Calu3 (cell line): ENCODE measurements around the gene NME3. TPM values are rescaled to one million over a fixed set of nuclear protein-coding genes. Genes with fewer than 3 reads are reported as not detected.

Experiments used
- BruUV-seq: library from RNA; stranded (reverse); fragments of 400-500 nt; replicated peaks from 2 replicates; lab custom pipeline; 2021; lab: Mats Ljungman, UMichigan
- CTCF ChIA-PET: fragments of 300-600 bp; sonication (Branson Sonifier 250); formaldehyde crosslinking; loops from one replicate; lab custom pipeline; 2022; ENCODE audit warnings: antibody characterized with exemption; lab: Charles Lee
- DNase-seq: peaks from one replicate; pipeline ENCODE4 v3.0.0; 2022
- H3K27ac Mint-ChIP-seq: one replicate; pipeline ENCODE4 v1.8.0; 2022; ENCODE audit warnings: mixed read lengths; ENCODE audit not compliant: unreplicated experiment
- H3K27me3 Mint-ChIP-seq: one replicate; pipeline ENCODE4 v1.8.0; 2022; ENCODE audit warnings: mixed read lengths; ENCODE audit not compliant: unreplicated experiment
- H3K36me3 Mint-ChIP-seq: one replicate; pipeline ENCODE4 v1.8.0; 2022; ENCODE audit warnings: mild to moderate bottlenecking, moderate library complexity, mixed read lengths; ENCODE audit not compliant: insufficient read depth, unreplicated experiment
- H3K4me1 Mint-ChIP-seq: one replicate; pipeline ENCODE4 v1.8.0; 2022; ENCODE audit warnings: mild to moderate bottlenecking, low read depth, mixed read lengths; ENCODE audit not compliant: unreplicated experiment
- H3K4me3 Mint-ChIP-seq: one replicate; pipeline ENCODE4 v1.8.0; 2022; ENCODE audit warnings: mild to moderate bottlenecking, low read depth, moderate library complexity, mixed read lengths; ENCODE audit not compliant: unreplicated experiment
- H3K9me3 Mint-ChIP-seq: one replicate; pipeline ENCODE4 v1.8.0; 2022; ENCODE audit warnings: low read depth, mixed read lengths; ENCODE audit not compliant: unreplicated experiment
- intact Hi-C: fragments of 100-400 bp; cut with micrococcal nuclease; formaldehyde crosslinking; loops from one replicate; pipeline ENCODE4 v1.10.0; 2022; ENCODE audit not compliant: unreplicated experiment
- total RNA-seq: library from RNA; stranded (reverse); gene quantifications from 2 replicates; pipeline ENCODE4 v1.2.3, GENCODE V29; 2022
- TF ChIP-seq, protein P1 (sequence below): fragments of 200-600 bp; IDR thresholded peaks from one replicate; pipeline ENCODE4 v1.8.0; 2022; ENCODE audit warnings: antibody characterized with exemption; ENCODE audit not compliant: unreplicated experiment

NME3 gene
- total RNA-seq, 1 experiment from 2014 or later = 64.3 TPM

DNA sequence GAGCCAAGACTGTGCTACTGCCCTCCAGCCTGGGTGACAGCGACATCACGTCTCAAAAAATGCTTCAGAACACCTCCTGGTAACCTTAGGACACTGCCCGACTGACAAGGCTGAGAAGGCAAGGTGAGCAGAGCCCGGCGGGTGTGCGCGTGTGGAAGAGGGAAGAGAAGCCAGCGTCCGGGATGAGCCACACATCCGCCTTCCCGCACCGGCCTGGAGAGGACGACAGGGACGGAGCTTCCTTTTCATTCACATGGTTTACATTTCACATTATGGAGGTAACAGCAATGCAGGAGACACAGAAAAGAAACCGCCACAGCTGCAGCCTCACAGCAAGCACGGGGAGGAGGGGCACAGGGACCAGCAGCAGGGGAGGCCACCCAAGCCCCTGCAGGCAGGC, 38.8 kb upstream of the NME3 start:
- Mint-ChIP-seq H3K36me3 (peaks cover 31% of the 10 kb centered on the region), H3K4me3 (no peak overlapping the region), H3K9me3 (no peaks in the 10 kb centered on the region), H3K27me3 (no peaks in the 10 kb centered on the region), H3K27ac (no peak overlapping the region), H3K4me1 (no peaks in the 10 kb centered on the region)
- CTCF ChIA-PET = no interaction called here
- DNase-seq = no peak
- intact Hi-C loops = no loop called here
- BruUV-seq = no TSS peak
- TF ChIP-seq, protein P1, sequence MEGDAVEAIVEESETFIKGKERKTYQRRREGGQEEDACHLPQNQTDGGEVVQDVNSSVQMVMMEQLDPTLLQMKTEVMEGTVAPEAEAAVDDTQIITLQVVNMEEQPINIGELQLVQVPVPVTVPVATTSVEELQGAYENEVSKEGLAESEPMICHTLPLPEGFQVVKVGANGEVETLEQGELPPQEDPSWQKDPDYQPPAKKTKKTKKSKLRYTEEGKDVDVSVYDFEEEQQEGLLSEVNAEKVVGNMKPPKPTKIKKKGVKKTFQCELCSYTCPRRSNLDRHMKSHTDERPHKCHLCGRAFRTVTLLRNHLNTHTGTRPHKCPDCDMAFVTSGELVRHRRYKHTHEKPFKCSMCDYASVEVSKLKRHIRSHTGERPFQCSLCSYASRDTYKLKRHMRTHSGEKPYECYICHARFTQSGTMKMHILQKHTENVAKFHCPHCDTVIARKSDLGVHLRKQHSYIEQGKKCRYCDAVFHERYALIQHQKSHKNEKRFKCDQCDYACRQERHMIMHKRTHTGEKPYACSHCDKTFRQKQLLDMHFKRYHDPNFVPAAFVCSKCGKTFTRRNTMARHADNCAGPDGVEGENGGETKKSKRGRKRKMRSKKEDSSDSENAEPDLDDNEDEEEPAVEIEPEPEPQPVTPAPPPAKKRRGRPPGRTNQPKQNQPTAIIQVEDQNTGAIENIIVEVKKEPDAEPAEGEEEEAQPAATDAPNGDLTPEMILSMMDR = no peak

DNA sequence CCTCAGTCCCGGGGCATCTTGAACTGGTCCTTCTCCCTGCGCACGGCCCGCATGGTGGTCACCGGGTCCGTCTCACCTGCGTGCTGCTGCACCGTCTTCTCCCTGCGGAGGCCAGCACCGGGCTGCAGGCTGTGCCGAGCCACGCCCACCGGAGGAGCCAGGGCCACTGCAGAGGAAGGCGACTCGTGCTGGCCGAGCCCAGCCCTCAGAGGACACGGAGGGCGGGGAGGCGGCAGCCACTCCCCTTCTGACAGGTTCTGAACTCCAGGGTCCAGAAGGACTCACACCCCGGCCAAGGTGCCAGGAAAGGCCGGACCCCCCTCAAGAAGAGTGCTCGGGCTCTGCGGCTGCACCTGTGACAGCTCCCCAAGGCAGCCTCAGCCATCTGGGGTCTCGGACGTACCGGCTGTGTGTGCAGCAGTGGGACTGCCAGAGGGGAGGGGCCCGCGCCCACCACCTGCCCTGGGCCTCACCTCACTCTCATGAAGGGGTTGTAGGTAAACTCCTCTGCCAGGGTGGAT, 38.0 kb upstream of the NME3 start:
- H3K9me3 Mint-ChIP-seq = no peaks in the 10 kb centered on the region
- H3K27ac Mint-ChIP-seq = no peak overlapping the region
- H3K4me3 Mint-ChIP-seq = no peak overlapping the region
- H3K27me3 Mint-ChIP-seq = no peaks in the 10 kb centered on the region
- DNase-seq = no peak
- intact Hi-C loops = no loop called here
- peaks cover 33% of the 10 kb centered on the region for H3K36me3 Mint-ChIP-seq
- BruUV-seq = no TSS peak
- CTCF ChIA-PET = no interaction called here
- H3K4me1 Mint-ChIP-seq = no peaks in the 10 kb centered on the region
- TF ChIP-seq, protein P1 = no peak

DNA sequence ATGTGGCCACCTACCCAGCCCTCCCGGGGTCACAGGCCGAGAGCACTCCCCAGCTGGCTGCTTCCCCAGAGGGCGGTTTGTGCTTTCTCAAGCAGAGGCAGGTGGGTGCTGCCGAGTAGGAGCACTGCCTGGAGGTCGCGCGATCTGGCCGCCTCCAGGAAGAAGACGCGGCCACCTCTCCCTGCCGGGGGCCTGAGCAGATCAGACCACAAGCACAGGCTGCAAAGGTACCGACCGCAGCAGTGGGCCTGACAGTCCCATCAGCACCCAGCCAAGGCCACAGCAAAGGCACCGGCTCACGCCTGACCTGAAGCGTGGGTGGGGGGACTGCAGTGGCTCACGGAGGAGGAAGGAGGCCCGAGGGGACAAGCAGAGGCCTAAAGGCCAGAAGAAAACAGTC, 37.3 kb upstream of the NME3 start:
- intact Hi-C loops = no loop called here
- no peak for DNase-seq
- no peaks in the 10 kb centered on the region for H3K27me3 Mint-ChIP-seq
- no peak overlapping the region for H3K4me3 Mint-ChIP-seq
- TF ChIP-seq, protein P1 = no peak
- no peaks in the 10 kb centered on the region for H3K4me1 Mint-ChIP-seq
- peaks cover 32% of the 10 kb centered on the region for H3K36me3 Mint-ChIP-seq
- CTCF ChIA-PET = no interaction called here
- H3K9me3 Mint-ChIP-seq = no peaks in the 10 kb centered on the region
- H3K27ac Mint-ChIP-seq = no peak overlapping the region
- BruUV-seq = no TSS peak

DNA sequence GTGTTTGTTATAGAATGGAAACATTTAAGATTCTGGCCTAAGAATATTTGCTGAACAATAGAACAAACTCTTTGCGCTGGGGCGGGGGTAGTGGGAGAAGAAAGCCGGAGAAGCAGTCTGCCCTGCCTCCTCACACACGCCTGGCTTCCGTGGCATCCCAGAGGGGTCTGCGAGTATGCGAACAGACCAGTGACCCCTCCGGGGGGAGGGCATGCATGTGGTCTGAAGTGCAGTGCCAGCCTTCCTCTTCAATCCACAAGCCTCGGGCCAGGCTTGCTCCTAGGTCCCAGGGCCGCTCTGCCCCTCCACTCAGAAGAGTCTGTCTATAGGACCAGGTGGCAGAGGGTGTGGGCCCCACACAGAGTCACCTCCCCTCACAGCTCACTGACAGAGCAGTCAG, 36.3 kb upstream of the NME3 start:
- Mint-ChIP-seq H3K27ac (no peak overlapping the region), H3K27me3 (no peaks in the 10 kb centered on the region), H3K36me3 (peaks cover 25% of the 10 kb centered on the region), H3K9me3 (no peaks in the 10 kb centered on the region), H3K4me1 (no peaks in the 10 kb centered on the region), H3K4me3 (no peak overlapping the region)
- TF ChIP-seq, protein P1 = no peak
- BruUV-seq = no TSS peak
- no peak for DNase-seq
- intact Hi-C loops = no loop called here
- CTCF ChIA-PET = no interaction called here
